Esophagus (tissue), 2 donors: ENCODE data around the gene TNFAIP8. TPM values are rescaled to one million over a fixed set of nuclear protein-coding genes. Genes with fewer than 3 reads are reported as not detected.

Source experiments
- H3K27ac ChIP-seq, 2 donors: one replicate each; pipeline ENCODE4 v1.5.1; 2013; ENCODE audit warnings: low read depth in 2 of 2, mild to moderate bottlenecking in 2 of 2, inconsistent platforms in 1 of 2, low read length in 1 of 2, moderate library complexity in 1 of 2
- H3K27me3 ChIP-seq, 2 donors: one replicate each; pipeline ENCODE4 v1.6.1; 2013; ENCODE audit warnings: low read length in 2 of 2, control low read depth in 1 of 2, mild to moderate bottlenecking in 1 of 2; ENCODE audit not compliant: insufficient read depth in 2 of 2, control insufficient read depth in 1 of 2
- H3K36me3 ChIP-seq, 2 donors: one replicate each; pipeline ENCODE4 v1.6.1; 2013; ENCODE audit warnings: low read length in 1 of 2; ENCODE audit not compliant: control insufficient read depth in 2 of 2, insufficient read depth in 2 of 2
- H3K4me1 ChIP-seq, 2 donors: one replicate each; pipeline ENCODE4 v1.6.1; 2013; ENCODE audit warnings: low read length in 1 of 2; ENCODE audit not compliant: control insufficient read depth in 2 of 2, insufficient read depth in 2 of 2
- H3K4me3 ChIP-seq, 2 donors: one replicate each; pipeline ENCODE4 v1.5.1; 2013; ENCODE audit warnings: low read length in 2 of 2, mild to moderate bottlenecking in 2 of 2, low read depth in 1 of 2, moderate library complexity in 1 of 2
- H3K9me3 ChIP-seq, 2 donors: one replicate each; pipeline ENCODE4 v1.6.1; 2013; ENCODE audit warnings: mild to moderate bottlenecking in 2 of 2, low read depth in 1 of 2, low read length in 1 of 2, moderate library complexity in 1 of 2; ENCODE audit not compliant: control insufficient read depth in 2 of 2, insufficient read depth in 1 of 2
- WGBS, 2 donors: extraction: QIAGEN DNeasy Blood & Tissue Kit; methylation state at CpG; one replicate each; pipeline ENCODE4 v1.1.7; 2013; 5-methylcytosine and 5-hydroxymethylcytosine counted together
- polyA plus RNA-seq, 2 donors: library from polyadenylated mRNA; stranded (reverse); fragments of 200-250 nt; gene quantifications; one replicate each; pipeline ENCODE4 v1.2.3, GENCODE V29; 2013
- donor health status: healthy with polysubstance abuse.
- donor health status: Bipolar disorder and iron deficiency.

Gene TNFAIP8
- polyA plus RNA-seq, 2 donors: 11.0 to 16.1 TPM

DNA sequence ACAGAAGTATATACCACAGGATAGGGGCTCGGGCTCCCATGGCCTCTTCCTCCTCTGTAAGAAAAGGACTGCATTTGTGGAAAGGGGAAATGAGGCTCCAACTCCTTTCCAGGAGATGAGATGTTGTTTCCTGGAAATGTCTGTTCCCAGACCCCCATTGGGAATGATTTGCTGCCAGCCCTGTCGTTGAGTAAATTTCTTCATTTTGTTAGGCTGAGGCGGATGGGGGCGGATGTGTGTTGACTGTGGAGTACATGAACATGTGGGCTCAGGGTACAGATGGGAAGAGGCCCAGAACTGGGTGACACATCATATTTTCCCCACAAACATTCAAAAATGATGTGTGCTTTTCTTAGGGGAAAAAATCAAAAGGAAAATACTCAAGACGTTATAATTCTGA is 28.8 kb upstream of the TNFAIP8 start:
- H3K9me3 ChIP-seq: no peaks in the 10 kb centered on the region
- H3K36me3 ChIP-seq: no peaks in the 10 kb centered on the region
- H3K27me3 ChIP-seq: no peaks in the 10 kb centered on the region
- H3K4me1 ChIP-seq: peaks cover 8 to 12% of the 10 kb centered on the region in 2 donors
- H3K4me3 ChIP-seq: no peak overlapping the region
- WGBS, 2 donors: 65 to 79% methylated on average over 5 of the region's 5 CpGs
- no peak overlapping the region for H3K27ac ChIP-seq

DNA sequence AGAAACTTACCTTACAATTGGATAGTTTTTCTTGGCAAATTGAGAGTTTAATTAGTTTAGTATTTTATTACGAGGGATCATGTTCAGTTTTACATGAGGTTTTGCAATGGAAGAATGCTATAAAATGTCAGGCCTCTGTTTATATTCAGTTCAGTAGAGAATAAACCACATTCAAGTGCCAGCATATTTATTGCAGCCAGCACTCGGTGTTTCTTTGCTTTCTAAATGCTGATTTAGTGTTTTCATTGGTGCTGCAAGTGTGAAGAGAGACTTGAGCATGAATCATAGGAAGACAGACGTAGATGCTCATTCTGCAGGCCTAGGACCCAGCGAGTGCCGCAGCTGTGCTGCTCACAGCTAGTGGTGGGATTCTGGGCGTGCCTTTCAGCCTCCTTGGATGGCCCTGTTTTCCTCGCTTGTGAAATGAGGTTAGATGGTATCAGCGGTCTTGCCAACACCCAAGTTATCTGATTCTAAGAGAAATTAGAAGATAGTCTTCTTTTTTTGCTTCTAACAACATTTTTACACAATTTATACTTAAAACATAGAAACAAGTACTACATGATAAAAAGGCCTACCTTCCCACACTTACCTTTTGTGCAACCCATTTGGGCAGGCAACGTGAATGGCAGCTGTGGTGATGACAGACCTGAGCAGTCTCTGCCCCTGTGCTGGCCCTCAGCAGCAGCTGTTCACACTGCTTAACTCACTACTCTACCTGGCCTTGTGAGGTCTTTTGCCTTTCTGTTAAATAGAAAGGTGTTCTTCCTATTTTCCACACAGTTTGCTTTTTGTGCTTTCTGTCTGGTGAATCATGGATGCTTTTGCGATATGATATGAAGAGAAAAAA is 26.8 kb upstream of the TNFAIP8 start:
- Histone ChIP-seq H3K27ac (peak overlapping the region; percentile 42 to 69), H3K9me3 (no peaks in the 10 kb centered on the region), H3K36me3 (no peaks in the 10 kb centered on the region), H3K4me1 (peaks cover 8 to 12% of the 10 kb centered on the region in 2 donors), H3K4me3 (no peak overlapping the region), H3K27me3 (no peaks in the 10 kb centered on the region)
- WGBS, 2 donors: 61 to 63% methylated on average over 10 of the region's 10 CpGs

DNA sequence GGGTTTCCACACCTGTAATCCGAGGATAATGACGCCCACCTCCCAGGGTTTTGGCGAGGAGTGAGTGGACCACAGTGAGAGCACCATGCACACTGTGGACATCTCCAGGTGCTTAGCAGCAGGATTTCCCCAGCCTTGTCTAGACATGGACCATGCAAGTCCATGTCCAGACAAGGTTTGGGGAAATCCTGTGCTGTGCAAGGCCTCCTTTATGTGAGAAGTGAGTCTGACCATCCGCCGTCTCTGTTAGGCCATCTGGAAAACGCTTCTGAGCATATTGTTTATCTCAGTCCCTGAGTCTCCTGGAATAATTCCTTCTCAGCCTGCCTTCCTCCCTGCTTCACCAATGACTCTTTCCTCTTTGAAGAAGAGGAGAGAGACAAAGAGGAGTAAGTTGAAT is 26.2 kb upstream of the TNFAIP8 start:
- 63 to 70% methylated on average over 6 of the region's 6 CpGs for WGBS, 2 donors
- Histone ChIP-seq H3K36me3 (no peaks in the 10 kb centered on the region), H3K4me1 (peaks cover 8 to 12% of the 10 kb centered on the region in 2 donors), H3K4me3 (no peak overlapping the region), H3K27me3 (no peaks in the 10 kb centered on the region), H3K9me3 (no peaks in the 10 kb centered on the region), H3K27ac (peak overlapping the region; percentile 11 to 69)

DNA sequence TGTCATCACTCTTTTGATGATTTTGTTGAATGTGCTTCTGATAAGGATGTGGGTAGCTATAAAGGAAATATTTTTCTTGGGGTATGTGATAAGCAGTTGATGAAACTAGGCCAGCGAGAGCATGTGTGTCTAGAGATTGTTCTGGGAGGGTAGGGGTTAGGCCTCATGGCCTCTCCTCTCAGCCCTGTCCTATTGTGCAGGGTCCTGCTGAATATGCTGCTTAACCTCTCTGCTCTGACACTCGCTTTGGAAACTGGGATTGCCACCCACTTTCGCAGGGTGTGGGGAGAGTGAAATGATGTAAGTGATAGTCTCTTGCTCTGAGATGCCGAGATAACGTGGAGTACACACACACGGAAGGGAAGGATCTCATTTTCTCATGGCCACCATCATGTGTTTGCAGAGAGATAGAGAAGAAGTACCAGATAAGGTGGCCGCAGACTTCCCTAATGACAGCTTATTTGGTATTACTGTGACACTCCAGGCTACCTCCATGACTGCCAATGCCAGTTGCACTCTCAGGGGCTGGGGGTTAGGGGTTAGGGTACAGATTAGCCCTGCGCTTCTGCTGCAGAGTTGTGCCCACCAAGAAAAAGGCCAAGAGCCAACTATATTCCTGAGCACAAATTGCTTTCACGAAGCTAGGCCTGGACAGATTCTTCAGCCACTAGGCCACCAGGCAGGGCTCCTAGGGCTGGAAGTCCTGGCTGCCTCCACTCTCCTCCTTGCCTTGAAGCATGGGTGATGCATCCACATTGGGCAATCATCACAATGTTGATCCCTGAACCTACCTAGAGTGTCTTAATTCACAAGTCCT is 25.2 kb upstream of the TNFAIP8 start:
- Histone ChIP-seq H3K9me3 (no peaks in the 10 kb centered on the region), H3K4me1 (peaks cover 8 to 12% of the 10 kb centered on the region in 2 donors), H3K36me3 (no peaks in the 10 kb centered on the region), H3K27me3 (no peaks in the 10 kb centered on the region), H3K4me3 (no peak overlapping the region), H3K27ac (peak overlapping the region; percentile 42 to 73)
- 75 to 83% methylated on average over 9 of the region's 9 CpGs for WGBS, 2 donors

DNA sequence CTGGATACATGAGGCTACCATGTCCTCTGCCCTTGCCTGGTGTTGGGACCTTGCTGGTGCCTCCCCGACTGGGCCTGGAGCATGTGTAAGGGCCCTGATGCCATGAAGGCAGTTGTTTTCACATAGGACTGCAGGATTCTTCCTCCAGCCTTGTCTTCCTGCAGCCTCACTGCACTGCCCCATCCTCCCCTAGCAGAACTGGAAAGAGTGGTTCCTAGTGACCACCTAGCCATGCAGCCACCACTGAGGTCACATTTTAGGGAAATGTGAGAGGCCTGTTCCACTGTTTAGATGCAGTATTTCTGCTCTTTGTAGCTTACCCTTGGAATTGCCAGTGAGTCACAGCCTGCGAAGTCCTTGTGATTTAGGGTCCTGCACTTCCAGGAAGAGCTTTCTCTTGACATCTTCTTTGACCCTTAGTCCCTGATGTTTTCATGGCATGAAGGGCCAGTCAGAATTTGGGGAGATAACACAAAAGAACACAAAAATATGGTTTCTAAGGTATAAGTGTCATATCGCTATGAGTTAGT is 24.2 kb upstream of the TNFAIP8 start:
- H3K9me3 ChIP-seq: no peaks in the 10 kb centered on the region
- no peaks in the 10 kb centered on the region for H3K27me3 ChIP-seq
- H3K4me1 ChIP-seq: peaks cover 8 to 12% of the 10 kb centered on the region in 2 donors
- no peaks in the 10 kb centered on the region for H3K36me3 ChIP-seq
- no peak overlapping the region for H3K4me3 ChIP-seq
- peak overlapping the region in 1 of 2 donors; percentile 63 for H3K27ac ChIP-seq
- WGBS, 2 donors: 91 to 94% methylated on average over 3 of the region's 3 CpGs

DNA sequence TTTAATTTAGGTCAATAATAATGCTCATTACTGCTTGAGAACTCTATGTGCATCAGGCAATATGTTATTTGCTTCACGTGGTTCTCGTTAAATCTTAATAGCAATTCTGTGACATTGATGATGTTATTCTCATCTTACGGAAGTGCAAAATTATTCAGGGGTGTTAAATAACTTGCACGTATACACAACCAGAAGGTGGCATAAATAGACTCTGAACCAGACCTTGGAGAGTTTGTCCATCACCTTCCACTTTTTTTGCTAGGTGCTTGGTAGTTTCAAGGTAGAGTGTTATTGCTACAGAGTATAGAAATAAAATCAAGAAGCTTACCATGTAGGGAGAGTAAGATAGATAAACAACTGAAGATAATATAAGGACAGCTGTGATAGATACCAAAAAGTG is 23.6 kb upstream of the TNFAIP8 start:
- Histone ChIP-seq H3K4me1 (peaks cover 8 to 12% of the 10 kb centered on the region in 2 donors), H3K27ac (peak overlapping the region in 1 of 2 donors; percentile 56)
- WGBS, 2 donors: 76 to 86% methylated on average over 4 of the region's 4 CpGs

DNA sequence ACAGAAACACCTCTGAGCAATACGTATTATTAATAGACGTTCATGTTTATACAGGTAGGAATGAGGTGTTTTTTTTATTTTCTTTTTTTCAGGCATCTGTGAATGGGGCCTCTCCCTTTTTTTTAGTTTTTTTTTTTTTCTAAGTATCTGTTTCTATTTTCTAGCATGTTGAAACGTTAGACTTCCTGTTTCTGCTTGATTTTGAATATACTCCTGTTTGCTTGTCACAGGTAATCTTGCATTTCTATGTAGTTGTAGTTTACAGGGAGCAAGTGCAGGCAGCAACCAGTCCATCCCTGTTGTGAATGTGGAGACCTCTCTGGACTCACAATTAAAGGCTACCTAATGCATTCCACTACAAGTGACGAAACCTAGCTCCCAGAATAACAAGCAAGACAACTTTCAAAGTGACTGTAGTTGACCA is 22.8 kb upstream of the TNFAIP8 start:
- 36 to 45% methylated on average over 4 of the region's 4 CpGs for WGBS, 2 donors
- no peak overlapping the region for H3K4me3 ChIP-seq

More for the DNA sequence above, 23.6 kb upstream of the TNFAIP8 start:
- Histone ChIP-seq H3K27me3 (no peaks in the 10 kb centered on the region), H3K36me3 (no peaks in the 10 kb centered on the region), H3K4me3 (no peak overlapping the region), H3K9me3 (no peaks in the 10 kb centered on the region)

DNA sequence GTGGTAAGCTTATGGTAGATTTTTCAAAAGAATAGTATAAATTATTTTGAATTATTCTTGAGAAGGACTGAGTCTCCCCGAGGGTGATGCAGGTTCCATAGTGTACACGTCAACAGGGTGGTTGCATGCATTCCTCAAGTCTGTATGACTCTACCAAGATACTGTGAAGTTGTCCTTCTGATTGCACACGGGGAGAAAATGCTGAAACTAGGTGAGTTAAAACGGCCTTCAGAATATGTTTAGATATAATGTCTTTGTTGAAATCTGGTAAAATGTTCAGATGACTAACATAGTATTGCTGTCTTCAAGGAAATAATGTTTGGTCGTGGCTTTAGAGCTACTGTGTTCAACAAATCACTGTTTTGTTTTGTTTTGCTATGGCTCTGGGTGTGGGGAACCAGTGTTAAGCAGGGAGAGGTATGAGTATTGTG is 22.4 kb upstream of the TNFAIP8 start:
- peaks cover 12% of the 10 kb centered on the region in 2 donors for H3K4me1 ChIP-seq
- 36 to 38% methylated on average over 5 of the region's 5 CpGs for WGBS, 2 donors
- no peaks in the 10 kb centered on the region for H3K9me3 ChIP-seq
- no peaks in the 10 kb centered on the region for H3K27me3 ChIP-seq
- H3K36me3 ChIP-seq: no peaks in the 10 kb centered on the region
- peak overlapping the region; percentile 81 to 86 for H3K27ac ChIP-seq
- H3K4me3 ChIP-seq: peak overlapping the region in 1 of 2 donors; percentile 34

More for the DNA sequence above, 22.8 kb upstream of the TNFAIP8 start:
- Histone ChIP-seq H3K9me3 (no peaks in the 10 kb centered on the region), H3K4me1 (peaks cover 12% of the 10 kb centered on the region in 2 donors), H3K27ac (peak overlapping the region; percentile 81 to 86), H3K27me3 (no peaks in the 10 kb centered on the region), H3K36me3 (no peaks in the 10 kb centered on the region)

DNA sequence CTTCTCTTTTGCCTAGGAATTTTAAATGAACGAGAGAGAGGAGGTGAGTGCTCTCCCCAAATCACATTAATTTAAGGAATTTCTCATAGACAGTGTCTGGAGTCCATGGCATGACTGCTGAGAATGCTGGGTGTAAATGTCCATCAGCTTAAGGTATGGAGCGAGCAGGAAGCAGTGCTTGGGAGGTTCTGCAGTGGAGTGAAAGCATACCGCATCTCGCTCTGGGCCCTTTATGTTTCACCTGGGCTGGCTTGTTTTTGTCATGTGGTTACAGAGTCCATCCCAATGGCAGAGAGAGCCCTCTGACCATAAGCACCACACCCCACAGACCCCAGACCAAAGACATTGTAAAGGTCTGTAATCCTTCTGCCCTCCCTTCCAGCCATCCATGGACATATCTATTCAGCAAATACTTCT is 20.6 kb upstream of the TNFAIP8 start:
- H3K27ac ChIP-seq: peak overlapping the region; percentile 2 to 60

More for the DNA sequence above, 20.6 kb upstream of the TNFAIP8 start:
- Histone ChIP-seq H3K36me3 (no peaks in the 10 kb centered on the region), H3K4me3 (peak overlapping the region in 1 of 2 donors; percentile 52), H3K9me3 (no peaks in the 10 kb centered on the region), H3K27me3 (no peaks in the 10 kb centered on the region), H3K4me1 (peaks cover 10 to 12% of the 10 kb centered on the region in 2 donors)
- WGBS, 2 donors: 55 to 60% methylated on average over 4 of the region's 4 CpGs
